OCI-LY7 (cell line): ENCODE data around the gene TMEM255B. TPM values are rescaled to one million over a fixed set of nuclear protein-coding genes. Genes with fewer than 3 reads are reported as not detected.

Source experiments
- BruUV-seq: library from RNA; stranded (reverse); fragments of 400-500 nt; replicated peaks from 2 replicates; lab custom pipeline; 2021; lab: Mats Ljungman, UMichigan
- CTCF ChIA-PET: fragments of 300-600 bp; sonication (Branson Sonifier 250); formaldehyde crosslinking; loops from one replicate; lab custom pipeline; 2022; ENCODE audit warnings: antibody characterized with exemption; ENCODE audit not compliant: unreplicated experiment; lab: Charles Lee
- POLR2A ChIA-PET: fragments of 300-600 bp; sonication (Branson Sonifier 250); formaldehyde crosslinking; loops from one replicate; lab custom pipeline; 2022; ENCODE audit warnings: antibody characterized with exemption; lab: Charles Lee
- DNase-seq: peaks from one replicate; pipeline ENCODE4 v3.0.0-alpha.2; 2015; ENCODE audit warnings: low spot score
- H2AFZ ChIP-seq: fragments of 200-600 bp; sonication (generic), shearing (Covaris generic); 2 replicates; pipeline ENCODE4 v1.6.1; 2014; ENCODE audit warnings: mild to moderate bottlenecking, antibody characterized with exemption, low read length, moderate library complexity
- H3K27ac ChIP-seq: fragments of 200-600 bp; sonication (generic); 2 replicates; pipeline ENCODE4 v1.5.1; 2014; ENCODE audit warnings: mixed run types, low read depth, mild to moderate bottlenecking, moderate library complexity, low read length, inconsistent platforms; ENCODE audit not compliant: poor library complexity, severe bottlenecking
- H3K36me3 ChIP-seq: fragments of 200-600 bp; sonication (generic); 2 replicates; pipeline ENCODE4 v1.6.1; 2014; ENCODE audit warnings: mild to moderate bottlenecking, antibody characterized with exemption, low read length, moderate library complexity, mixed read lengths; ENCODE audit not compliant: insufficient read depth
- H3K4me1 ChIP-seq: fragments of 200-600 bp; sonication (generic); 2 replicates; pipeline ENCODE4 v1.5.1; 2014; ENCODE audit warnings: mild to moderate bottlenecking, low read length; ENCODE audit not compliant: insufficient read depth, poor library complexity, severe bottlenecking
- H3K4me2 ChIP-seq: fragments of 200-600 bp; sonication (generic); 2 replicates; pipeline ENCODE4 v1.6.1; 2014; ENCODE audit warnings: mild to moderate bottlenecking, low read length
- H3K4me3 ChIP-seq: fragments of 200-600 bp; sonication (generic); 2 replicates; pipeline ENCODE4 v1.5.1; 2014; ENCODE audit warnings: mild to moderate bottlenecking, low read depth, low read length; ENCODE audit not compliant: poor library complexity, severe bottlenecking
- H3K79me2 ChIP-seq: fragments of 200-600 bp; sonication (generic); 2 replicates; pipeline ENCODE4 v1.6.1; 2016; ENCODE audit warnings: low read depth, mild to moderate bottlenecking, low read length, moderate library complexity, mixed read lengths; ENCODE audit not compliant: insufficient read depth
- H3K9me2 ChIP-seq: fragments of 200-600 bp; sonication (generic); 2 replicates; pipeline ENCODE4 v1.6.1; 2016; ENCODE audit warnings: mild to moderate bottlenecking, low read length, mixed read lengths; ENCODE audit not compliant: insufficient read depth
- H3K9me3 ChIP-seq: fragments of 200-600 bp; sonication (generic); 2 replicates; pipeline ENCODE4 v1.6.1; 2014; ENCODE audit warnings: mild to moderate bottlenecking, mixed run types, low read length, mixed read lengths
- H4K20me1 ChIP-seq: fragments of 200-600 bp; sonication (generic); 2 replicates; pipeline ENCODE4 v1.6.1; 2014; ENCODE audit warnings: mild to moderate bottlenecking, antibody characterized with exemption, low read length, moderate library complexity, mixed read lengths; ENCODE audit not compliant: insufficient read depth
- EZH2phosphoT487 ChIP-seq: fragments of 200-600 bp; sonication (generic); IDR thresholded peaks from 2 replicates; pipeline ENCODE4 v1.6.1; 2018; ENCODE audit warnings: low read depth, borderline replicate concordance, mild to moderate bottlenecking, mixed run types, antibody characterized with exemption, low read length, moderate library complexity, mixed read lengths
- intact Hi-C: fragments of 100-400 bp; cut with micrococcal nuclease; formaldehyde crosslinking; loops from one replicate; pipeline ENCODE4 v1.10.0; 2022; ENCODE audit not compliant: unreplicated experiment
- total RNA-seq, 2 experiments: library from RNA; depleted of rRNA in 1 of 2; stranded (reverse); fragments of >200 nt in 1 of 2; shearing (Covaris generic) in 1 of 2; gene quantifications; 2 replicates each; pipeline ENCODE4 v1.2.3, GENCODE V29; 2014 to 2022
- TF ChIP-seq, protein P1 (sequence below): fragments of 200-600 bp; sonication (generic); conservative IDR thresholded peaks from 2 replicates; pipeline ENCODE4 v1.5.1; 2014; ENCODE audit warnings: mild to moderate bottlenecking, antibody characterized with exemption, low read length, moderate library complexity, mixed read lengths

Gene TMEM255B
- total RNA-seq, 2 experiments from 2014 or later: 2.6 to 6.8 TPM

- Histone ChIP-seq H4K20me1 (no peaks in the 10 kb centered on the region), H3K27ac (no peak overlapping the region), H3K9me2 (no peaks in the 10 kb centered on the region), H3K4me1 (no peaks in the 10 kb centered on the region), H3K4me3 (no peak overlapping the region), H3K4me2 (no peak overlapping the region), H2AFZ (no peak overlapping the region), H3K79me2 (no peaks in the 10 kb centered on the region), H3K9me3 (no peaks in the 10 kb centered on the region), H3K36me3 (no peaks in the 10 kb centered on the region)
- no peak for TF ChIP-seq EZH2phosphoT487
- TF ChIP-seq, protein P1, sequence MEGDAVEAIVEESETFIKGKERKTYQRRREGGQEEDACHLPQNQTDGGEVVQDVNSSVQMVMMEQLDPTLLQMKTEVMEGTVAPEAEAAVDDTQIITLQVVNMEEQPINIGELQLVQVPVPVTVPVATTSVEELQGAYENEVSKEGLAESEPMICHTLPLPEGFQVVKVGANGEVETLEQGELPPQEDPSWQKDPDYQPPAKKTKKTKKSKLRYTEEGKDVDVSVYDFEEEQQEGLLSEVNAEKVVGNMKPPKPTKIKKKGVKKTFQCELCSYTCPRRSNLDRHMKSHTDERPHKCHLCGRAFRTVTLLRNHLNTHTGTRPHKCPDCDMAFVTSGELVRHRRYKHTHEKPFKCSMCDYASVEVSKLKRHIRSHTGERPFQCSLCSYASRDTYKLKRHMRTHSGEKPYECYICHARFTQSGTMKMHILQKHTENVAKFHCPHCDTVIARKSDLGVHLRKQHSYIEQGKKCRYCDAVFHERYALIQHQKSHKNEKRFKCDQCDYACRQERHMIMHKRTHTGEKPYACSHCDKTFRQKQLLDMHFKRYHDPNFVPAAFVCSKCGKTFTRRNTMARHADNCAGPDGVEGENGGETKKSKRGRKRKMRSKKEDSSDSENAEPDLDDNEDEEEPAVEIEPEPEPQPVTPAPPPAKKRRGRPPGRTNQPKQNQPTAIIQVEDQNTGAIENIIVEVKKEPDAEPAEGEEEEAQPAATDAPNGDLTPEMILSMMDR: no peak
- POLR2A ChIA-PET: no interaction called here
- no TSS peak for BruUV-seq
- no peak for DNase-seq
- CTCF ChIA-PET: no interaction called here
- intact Hi-C loops: no loop called here
Measured at GRCh38 chr13:113748862-113749451, 10.1 kb upstream of the TMEM255B start.

GRCh38 chr13:113749507-113749906 lies 9.5 kb upstream of the TMEM255B start:
- ChIA-PET CTCF (no interaction called here), POLR2A (no interaction called here)
- no peak for TF ChIP-seq EZH2phosphoT487
- TF ChIP-seq, protein P1: no peak
- Histone ChIP-seq H4K20me1 (no peaks in the 10 kb centered on the region), H2AFZ (no peak overlapping the region), H3K27ac (no peak overlapping the region), H3K9me3 (no peaks in the 10 kb centered on the region), H3K9me2 (no peaks in the 10 kb centered on the region), H3K4me2 (no peak overlapping the region), H3K4me3 (no peak overlapping the region), H3K36me3 (no peaks in the 10 kb centered on the region), H3K79me2 (no peaks in the 10 kb centered on the region), H3K4me1 (no peaks in the 10 kb centered on the region)
- BruUV-seq: no TSS peak
- intact Hi-C loops: no loop called here
- DNase-seq: no peak

- Histone ChIP-seq H3K79me2 (no peaks in the 10 kb centered on the region), H4K20me1 (no peaks in the 10 kb centered on the region), H3K4me3 (no peak overlapping the region), H3K36me3 (no peaks in the 10 kb centered on the region), H3K4me2 (no peak overlapping the region), H3K27ac (no peak overlapping the region), H3K4me1 (no peaks in the 10 kb centered on the region), H3K9me3 (no peaks in the 10 kb centered on the region), H3K9me2 (no peaks in the 10 kb centered on the region), H2AFZ (no peak overlapping the region)
- POLR2A ChIA-PET: no interaction called here
- TF ChIP-seq EZH2phosphoT487: no peak
- TF ChIP-seq, protein P1: no peak
- no peak for DNase-seq
- intact Hi-C loops: no loop called here
- CTCF ChIA-PET: no interaction called here
- no TSS peak for BruUV-seq
Measured at GRCh38 chr13:113749967-113750366, 9.1 kb upstream of the TMEM255B start.
